H1 (cell line): ENCODE results near the gene UCP2. TPM values are rescaled to one million over a fixed set of nuclear protein-coding genes. Genes with fewer than 3 reads are reported as not detected.

Experiments
- CEBPB ChIP-seq: IDR thresholded peaks from 2 replicates; pipeline ENCODE4 v1.6.1; 2012; ENCODE audit warnings: low read depth, low read length
- CHD2 ChIP-seq: IDR thresholded peaks from 2 replicates; pipeline ENCODE4 v1.6.1; 2012; ENCODE audit warnings: low read length, improper control_type of control experiment
- FOSL1 ChIP-seq: IDR thresholded peaks from 2 replicates; pipeline ENCODE4 v1.6.1; 2011; ENCODE audit warnings: mild to moderate bottlenecking, low read depth, low read length, moderate library complexity; ENCODE audit not compliant: insufficient read depth
- MAX ChIP-seq: IDR thresholded peaks from 2 replicates; pipeline ENCODE4 v1.6.1; 2012; ENCODE audit warnings: inconsistent platforms
- POLR2AphosphoS5 ChIP-seq: IDR thresholded peaks from 2 replicates; pipeline ENCODE4 v1.6.1; 2011; ENCODE audit warnings: low read depth, low read length
- POU5F1 ChIP-seq: IDR thresholded peaks from 2 replicates; pipeline ENCODE4 v1.6.1; 2011; ENCODE audit warnings: low read depth, mild to moderate bottlenecking, low read length, moderate library complexity
- RFX5 ChIP-seq: IDR thresholded peaks from 2 replicates; pipeline ENCODE4 v1.6.1; 2011; ENCODE audit warnings: low read depth, low read length, improper control_type of control experiment, borderline replicate concordance
- RXRA ChIP-seq: IDR thresholded peaks from 2 replicates; pipeline ENCODE4 v1.6.1; 2011; ENCODE audit warnings: low read depth, mild to moderate bottlenecking, low read length, moderate library complexity; ENCODE audit not compliant: insufficient read depth
- SP4 ChIP-seq: IDR thresholded peaks from 2 replicates; pipeline ENCODE4 v1.6.1; 2012; ENCODE audit warnings: low read length, inconsistent platforms
- TAF1 ChIP-seq: IDR thresholded peaks from 2 replicates; pipeline ENCODE4 v1.6.1; 2011; ENCODE audit warnings: mild to moderate bottlenecking, low read depth, low read length
- USF2 ChIP-seq: IDR thresholded peaks from 2 replicates; pipeline ENCODE4 v1.6.1; 2011; ENCODE audit warnings: low read length, improper control_type of control experiment
- polyA plus RNA-seq, 7 experiments: library from polyadenylated mRNA; depleted of rRNA in 3 of 7; stranded (reverse) in 5 of 7; unstranded in 2 of 7; fragments of >200 nt in 5 of 7; fragments of 200-250 nt in 2 of 7; gene quantifications; 1 replicate in 5 of 7; 2 replicates in 1 of 7; 4 replicates in 1 of 7; pipeline versions ENCODE4 v1.2.1 to v1.2.3, GENCODE V29; 2011 to 2013; ENCODE audit warnings: missing spikeins in 2 of 7, mixed read lengths in 2 of 7
- total RNA-seq: library from RNA; stranded (reverse); fragmentation: NEBNext Ultra II Directional; extraction: Animal tissue kit (Norgen Biotek cat#: 25700); gene quantifications from 2 replicates; pipeline ENCODE4 v1.2.1, GENCODE V29; 2021
- TF ChIP-seq, protein P1 (sequence below): fragments of 300-600 bp; sonication (generic); IDR thresholded peaks from 2 replicates; pipeline ENCODE4 v1.7.1; 2012; ENCODE audit warnings: low read length, moderate library complexity, mild to moderate bottlenecking, inconsistent platforms; ENCODE audit not compliant: insufficient replicate concordance

The UCP2 gene
- total and polyA plus RNA-seq, 2 of the 8 experiments (the other 6 are each of a cell fraction or from before 2014, with no cell fraction given) = 46.2 to 55.2 TPM

- TF ChIP-seq, protein P1, sequence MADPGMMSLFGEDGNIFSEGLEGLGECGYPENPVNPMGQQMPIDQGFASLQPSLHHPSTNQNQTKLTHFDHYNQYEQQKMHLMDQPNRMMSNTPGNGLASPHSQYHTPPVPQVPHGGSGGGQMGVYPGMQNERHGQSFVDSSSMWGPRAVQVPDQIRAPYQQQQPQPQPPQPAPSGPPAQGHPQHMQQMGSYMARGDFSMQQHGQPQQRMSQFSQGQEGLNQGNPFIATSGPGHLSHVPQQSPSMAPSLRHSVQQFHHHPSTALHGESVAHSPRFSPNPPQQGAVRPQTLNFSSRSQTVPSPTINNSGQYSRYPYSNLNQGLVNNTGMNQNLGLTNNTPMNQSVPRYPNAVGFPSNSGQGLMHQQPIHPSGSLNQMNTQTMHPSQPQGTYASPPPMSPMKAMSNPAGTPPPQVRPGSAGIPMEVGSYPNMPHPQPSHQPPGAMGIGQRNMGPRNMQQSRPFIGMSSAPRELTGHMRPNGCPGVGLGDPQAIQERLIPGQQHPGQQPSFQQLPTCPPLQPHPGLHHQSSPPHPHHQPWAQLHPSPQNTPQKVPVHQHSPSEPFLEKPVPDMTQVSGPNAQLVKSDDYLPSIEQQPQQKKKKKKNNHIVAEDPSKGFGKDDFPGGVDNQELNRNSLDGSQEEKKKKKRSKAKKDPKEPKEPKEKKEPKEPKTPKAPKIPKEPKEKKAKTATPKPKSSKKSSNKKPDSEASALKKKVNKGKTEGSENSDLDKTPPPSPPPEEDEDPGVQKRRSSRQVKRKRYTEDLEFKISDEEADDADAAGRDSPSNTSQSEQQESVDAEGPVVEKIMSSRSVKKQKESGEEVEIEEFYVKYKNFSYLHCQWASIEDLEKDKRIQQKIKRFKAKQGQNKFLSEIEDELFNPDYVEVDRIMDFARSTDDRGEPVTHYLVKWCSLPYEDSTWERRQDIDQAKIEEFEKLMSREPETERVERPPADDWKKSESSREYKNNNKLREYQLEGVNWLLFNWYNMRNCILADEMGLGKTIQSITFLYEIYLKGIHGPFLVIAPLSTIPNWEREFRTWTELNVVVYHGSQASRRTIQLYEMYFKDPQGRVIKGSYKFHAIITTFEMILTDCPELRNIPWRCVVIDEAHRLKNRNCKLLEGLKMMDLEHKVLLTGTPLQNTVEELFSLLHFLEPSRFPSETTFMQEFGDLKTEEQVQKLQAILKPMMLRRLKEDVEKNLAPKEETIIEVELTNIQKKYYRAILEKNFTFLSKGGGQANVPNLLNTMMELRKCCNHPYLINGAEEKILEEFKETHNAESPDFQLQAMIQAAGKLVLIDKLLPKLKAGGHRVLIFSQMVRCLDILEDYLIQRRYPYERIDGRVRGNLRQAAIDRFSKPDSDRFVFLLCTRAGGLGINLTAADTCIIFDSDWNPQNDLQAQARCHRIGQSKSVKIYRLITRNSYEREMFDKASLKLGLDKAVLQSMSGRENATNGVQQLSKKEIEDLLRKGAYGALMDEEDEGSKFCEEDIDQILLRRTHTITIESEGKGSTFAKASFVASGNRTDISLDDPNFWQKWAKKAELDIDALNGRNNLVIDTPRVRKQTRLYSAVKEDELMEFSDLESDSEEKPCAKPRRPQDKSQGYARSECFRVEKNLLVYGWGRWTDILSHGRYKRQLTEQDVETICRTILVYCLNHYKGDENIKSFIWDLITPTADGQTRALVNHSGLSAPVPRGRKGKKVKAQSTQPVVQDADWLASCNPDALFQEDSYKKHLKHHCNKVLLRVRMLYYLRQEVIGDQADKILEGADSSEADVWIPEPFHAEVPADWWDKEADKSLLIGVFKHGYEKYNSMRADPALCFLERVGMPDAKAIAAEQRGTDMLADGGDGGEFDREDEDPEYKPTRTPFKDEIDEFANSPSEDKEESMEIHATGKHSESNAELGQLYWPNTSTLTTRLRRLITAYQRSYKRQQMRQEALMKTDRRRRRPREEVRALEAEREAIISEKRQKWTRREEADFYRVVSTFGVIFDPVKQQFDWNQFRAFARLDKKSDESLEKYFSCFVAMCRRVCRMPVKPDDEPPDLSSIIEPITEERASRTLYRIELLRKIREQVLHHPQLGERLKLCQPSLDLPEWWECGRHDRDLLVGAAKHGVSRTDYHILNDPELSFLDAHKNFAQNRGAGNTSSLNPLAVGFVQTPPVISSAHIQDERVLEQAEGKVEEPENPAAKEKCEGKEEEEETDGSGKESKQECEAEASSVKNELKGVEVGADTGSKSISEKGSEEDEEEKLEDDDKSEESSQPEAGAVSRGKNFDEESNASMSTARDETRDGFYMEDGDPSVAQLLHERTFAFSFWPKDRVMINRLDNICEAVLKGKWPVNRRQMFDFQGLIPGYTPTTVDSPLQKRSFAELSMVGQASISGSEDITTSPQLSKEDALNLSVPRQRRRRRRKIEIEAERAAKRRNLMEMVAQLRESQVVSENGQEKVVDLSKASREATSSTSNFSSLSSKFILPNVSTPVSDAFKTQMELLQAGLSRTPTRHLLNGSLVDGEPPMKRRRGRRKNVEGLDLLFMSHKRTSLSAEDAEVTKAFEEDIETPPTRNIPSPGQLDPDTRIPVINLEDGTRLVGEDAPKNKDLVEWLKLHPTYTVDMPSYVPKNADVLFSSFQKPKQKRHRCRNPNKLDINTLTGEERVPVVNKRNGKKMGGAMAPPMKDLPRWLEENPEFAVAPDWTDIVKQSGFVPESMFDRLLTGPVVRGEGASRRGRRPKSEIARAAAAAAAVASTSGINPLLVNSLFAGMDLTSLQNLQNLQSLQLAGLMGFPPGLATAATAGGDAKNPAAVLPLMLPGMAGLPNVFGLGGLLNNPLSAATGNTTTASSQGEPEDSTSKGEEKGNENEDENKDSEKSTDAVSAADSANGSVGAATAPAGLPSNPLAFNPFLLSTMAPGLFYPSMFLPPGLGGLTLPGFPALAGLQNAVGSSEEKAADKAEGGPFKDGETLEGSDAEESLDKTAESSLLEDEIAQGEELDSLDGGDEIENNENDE = no peak
- TF ChIP-seq SP4 = no peak
- no peak for TF ChIP-seq POU5F1
- TF ChIP-seq POLR2AphosphoS5 = no peak
- TF ChIP-seq RXRA = no peak
- TF ChIP-seq CEBPB = no peak
- TF ChIP-seq USF2 = no peak
- no peak for TF ChIP-seq TAF1
- TF ChIP-seq CHD2 = no peak
- TF ChIP-seq RFX5 = no peak
- TF ChIP-seq FOSL1 = no peak
- no peak for TF ChIP-seq MAX
These were observed 33.4 kb downstream of the UCP2 start (continued) for GRCh38 chr11:73949246-73949645.
